Measurements from ENCODE around the gene U2SURP. TPM values are rescaled to one million over a fixed set of nuclear protein-coding genes. Genes with fewer than 3 reads are reported as not detected.

Gene U2SURP
- total RNA-seq, 2 donors from 2014 or later: 139 to 160 TPM

DNA sequence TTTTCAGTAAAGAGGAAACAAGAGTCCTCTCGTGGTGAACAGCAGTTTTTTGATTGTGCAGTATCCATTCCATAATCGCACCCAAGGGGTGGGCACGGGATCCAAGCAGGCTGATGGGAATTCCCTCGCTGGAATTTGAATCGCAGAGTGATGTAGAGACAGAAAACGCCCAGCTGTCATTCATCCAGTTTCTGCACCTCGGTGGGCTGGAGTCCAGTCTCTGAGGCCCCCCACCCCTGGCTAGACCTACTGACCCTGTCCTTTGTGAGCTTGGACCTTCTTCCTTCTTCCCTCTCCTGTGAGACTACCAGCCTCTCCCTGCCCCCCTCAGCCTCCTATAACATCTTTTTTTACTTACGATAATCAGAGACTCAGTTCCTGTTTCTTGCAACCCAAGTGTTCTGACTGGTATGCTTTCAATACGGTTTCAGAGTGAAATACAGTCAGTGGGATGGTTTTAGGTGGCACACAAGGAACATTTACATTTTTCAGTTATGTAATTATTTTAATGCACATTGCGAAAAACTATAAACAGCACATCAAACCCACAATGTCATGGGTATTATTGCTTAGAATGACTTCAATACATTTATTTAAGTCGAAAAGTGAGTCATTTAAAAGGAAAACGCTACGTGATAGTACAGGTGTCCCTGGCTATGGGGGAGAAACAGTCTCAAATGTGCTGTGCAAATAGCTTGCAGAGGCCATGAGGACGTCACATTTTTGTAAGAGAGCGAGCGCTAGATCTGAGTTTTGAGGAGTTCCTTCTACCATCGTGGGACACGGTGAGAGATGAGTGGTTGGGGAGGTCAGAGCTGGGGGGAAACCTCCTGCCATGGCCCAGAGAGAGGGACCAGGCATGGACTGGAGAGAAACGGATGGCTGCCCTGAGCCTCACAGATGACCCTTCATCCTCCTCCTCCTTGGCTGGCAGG is 80.7 kb downstream of the U2SURP start:
- H3K27ac Mint-ChIP-seq: no peak overlapping the region
- Histone ChIP-seq H3K27ac (ENCODE audit: low read depth, low read length) (no peak overlapping the region), H3K4me3 (ENCODE audit: low read length) (no peak overlapping the region), H3K9me3 (ENCODE audit: control insufficient read depth, low read length) (peaks cover 4% of the 10 kb centered on the region), H3K4me1 (ENCODE audit: control insufficient read depth, insufficient read depth, low read length) (no peaks in the 10 kb centered on the region), H3K27me3 (ENCODE audit: control insufficient read depth, insufficient read depth, low read length, poor library complexity, severe bottlenecking) (no peaks in the 10 kb centered on the region), H3K9ac (ENCODE audit: extremely low read depth, low read length, poor library complexity, severe bottlenecking) (no peak overlapping the region), H3K36me3 (ENCODE audit: control insufficient read depth, insufficient read depth, low read length) (no peaks in the 10 kb centered on the region)
- H3K27me3 Mint-ChIP-seq (ENCODE audit: insufficient read depth): no peaks in the 10 kb centered on the region
- H3K9me3 Mint-ChIP-seq: peaks cover 18% of the 10 kb centered on the region
- no peaks in the 10 kb centered on the region for H3K4me1 Mint-ChIP-seq
- WGBS, 2 experiments (ENCODE audit: insufficient coverage in 1 of 2, insufficient read length in 1 of 2): 92 to 95% methylated on average over 15 to 19 of the region's 19 CpGs
- DNase-seq: no peak
- peaks cover 7% of the 10 kb centered on the region for H3K36me3 Mint-ChIP-seq (ENCODE audit: low read depth)
- H3K4me3 Mint-ChIP-seq: no peak overlapping the region
- TF ChIP-seq CTCF (conservative IDR thresholded peaks at IDR 0.05): no peak

GRCh38 chr3:143083781-143084180 is 82.4 kb downstream of the U2SURP start:
- Histone ChIP-seq H3K27me3 (ENCODE audit: control insufficient read depth, insufficient read depth, low read length, poor library complexity, severe bottlenecking) (no peaks in the 10 kb centered on the region), H3K9me3 (ENCODE audit: control insufficient read depth, low read length) (peaks cover 9% of the 10 kb centered on the region), H3K9ac (ENCODE audit: extremely low read depth, low read length, poor library complexity, severe bottlenecking) (no peak overlapping the region), H3K4me1 (ENCODE audit: control insufficient read depth, insufficient read depth, low read length) (no peaks in the 10 kb centered on the region), H3K4me3 (ENCODE audit: low read length) (no peak overlapping the region), H3K27ac (ENCODE audit: low read depth, low read length) (no peak overlapping the region), H3K36me3 (ENCODE audit: control insufficient read depth, insufficient read depth, low read length) (no peaks in the 10 kb centered on the region)
- H3K9me3 Mint-ChIP-seq: peaks cover 25% of the 10 kb centered on the region
- WGBS, 2 experiments (ENCODE audit: insufficient coverage in 1 of 2, insufficient read length in 1 of 2): 90 to 93% methylated on average over 2 to 3 of the region's 3 CpGs
- no peaks in the 10 kb centered on the region for H3K27me3 Mint-ChIP-seq (ENCODE audit: insufficient read depth)
- no peak overlapping the region for H3K27ac Mint-ChIP-seq
- H3K4me3 Mint-ChIP-seq: no peak overlapping the region
- no peak for DNase-seq
- no peaks in the 10 kb centered on the region for H3K4me1 Mint-ChIP-seq
- H3K36me3 Mint-ChIP-seq (ENCODE audit: low read depth): peaks cover 7% of the 10 kb centered on the region
- no peak for TF ChIP-seq CTCF (conservative IDR thresholded peaks at IDR 0.05)

DNA sequence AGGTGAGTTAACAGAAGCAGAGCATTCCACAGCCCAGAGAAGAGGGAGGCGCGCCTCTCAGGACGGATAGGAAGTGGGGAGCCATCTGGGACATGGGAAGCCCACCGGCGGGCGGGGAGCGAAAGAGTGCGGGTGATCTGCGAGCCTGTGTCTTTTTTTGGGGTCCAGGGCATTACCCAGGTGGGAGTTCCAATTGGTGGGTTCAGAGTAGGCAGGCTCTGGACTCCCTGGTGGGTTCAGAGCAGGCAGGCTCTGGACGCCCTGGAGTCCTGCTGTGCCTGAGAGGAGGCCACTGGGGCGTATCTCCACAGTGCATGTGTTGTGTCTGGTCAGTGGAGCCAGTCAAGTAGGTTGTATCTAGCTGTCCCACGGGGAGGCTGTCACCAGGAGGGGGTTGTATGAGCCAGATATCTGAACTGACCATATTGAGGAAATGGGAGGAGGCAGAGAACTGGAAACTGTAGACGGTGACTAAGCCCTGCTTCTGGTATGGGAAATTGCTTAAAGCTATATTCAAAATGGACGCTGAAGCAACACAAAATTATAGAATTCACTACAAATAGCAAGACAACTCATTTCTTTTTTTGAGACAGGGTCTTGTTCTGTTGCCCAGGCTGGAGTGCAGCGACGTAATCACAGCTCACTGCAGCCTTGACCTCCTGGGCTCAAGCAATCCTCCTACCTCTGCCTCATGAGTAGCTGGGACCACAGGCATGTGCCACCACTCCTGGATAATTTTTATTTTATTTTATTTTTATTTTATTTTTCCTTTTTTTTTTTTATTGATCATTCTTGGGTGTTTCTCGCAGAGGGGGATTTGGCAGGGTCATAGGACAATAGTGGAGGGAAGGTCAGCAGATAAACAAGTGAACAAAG is 83.7 kb downstream of the U2SURP start:
- Mint-ChIP-seq H3K36me3 (ENCODE audit: low read depth) (peaks cover 7% of the 10 kb centered on the region), H3K4me3 (no peak overlapping the region)
- 93 to 96% methylated on average over 6 to 16 of the region's 17 CpGs for WGBS, 2 experiments (ENCODE audit: insufficient coverage in 1 of 2, insufficient read length in 1 of 2)

More for the DNA sequence above, 83.7 kb downstream of the U2SURP start:
- Histone ChIP-seq H3K27ac (ENCODE audit: low read depth, low read length) (no peak overlapping the region), H3K9me3 (ENCODE audit: control insufficient read depth, low read length) (peaks cover 9% of the 10 kb centered on the region), H3K27me3 (ENCODE audit: control insufficient read depth, insufficient read depth, low read length, poor library complexity, severe bottlenecking) (no peaks in the 10 kb centered on the region), H3K36me3 (ENCODE audit: control insufficient read depth, insufficient read depth, low read length) (no peaks in the 10 kb centered on the region), H3K9ac (ENCODE audit: extremely low read depth, low read length, poor library complexity, severe bottlenecking) (no peak overlapping the region), H3K4me3 (ENCODE audit: low read length) (no peak overlapping the region), H3K4me1 (ENCODE audit: control insufficient read depth, insufficient read depth, low read length) (no peaks in the 10 kb centered on the region)
- H3K4me1 Mint-ChIP-seq: no peaks in the 10 kb centered on the region
- no peaks in the 10 kb centered on the region for H3K27me3 Mint-ChIP-seq (ENCODE audit: insufficient read depth)
- H3K27ac Mint-ChIP-seq: no peak overlapping the region
- no peak for TF ChIP-seq CTCF (conservative IDR thresholded peaks at IDR 0.05)
- DNase-seq: no peak
- H3K9me3 Mint-ChIP-seq: peaks cover 29% of the 10 kb centered on the region

Measured in endodermal cell (in vitro differentiated cells).